ENCODE data around the gene AHR. TPM values are rescaled to one million over a fixed set of nuclear protein-coding genes. Genes with fewer than 3 reads are reported as not detected.

The AHR gene
- total RNA-seq, 1 experiment from 2014 or later, result 13.5 TPM

DNA sequence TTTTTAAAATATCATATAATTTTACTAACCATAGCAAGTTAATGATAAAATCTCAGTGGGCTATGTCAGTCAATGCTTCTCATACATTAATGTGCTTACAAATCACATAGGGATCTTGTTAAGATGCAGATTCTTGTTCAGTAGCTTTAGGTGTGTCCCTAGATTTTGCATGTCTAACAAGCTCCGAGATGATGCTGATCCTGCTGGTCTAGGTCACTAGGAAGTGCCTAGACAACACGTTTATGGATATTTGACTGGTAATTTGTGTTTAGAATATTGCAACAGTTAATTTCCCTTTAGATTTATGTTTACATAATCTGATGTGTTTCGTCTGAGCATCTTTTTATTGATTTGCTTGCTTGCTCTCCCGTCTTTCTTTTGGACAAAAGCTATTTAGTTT, 12.7 kb downstream of the AHR start:
- no peak overlapping the region for H3K27ac ChIP-seq (ENCODE audit: low read depth, low read length, poor library complexity, severe bottlenecking)
- no peaks in the 10 kb centered on the region for H3K9me3 ChIP-seq (ENCODE audit: low read depth, low read length, poor library complexity, severe bottlenecking)
- H3K4me3 ChIP-seq (ENCODE audit: low read depth, low read length, poor library complexity, severe bottlenecking), result no peak overlapping the region
- DNase-seq (ENCODE audit: low spot score), result no peak
- no TSS peak for BruUV-seq (replicated peaks)
- H3K4me1 ChIP-seq (ENCODE audit: insufficient read depth, low read length, poor library complexity, severe bottlenecking), result peaks cover 11% of the 10 kb centered on the region
- H3K36me3 ChIP-seq (ENCODE audit: insufficient read depth, low read length, poor library complexity, severe bottlenecking), result no peaks in the 10 kb centered on the region
- intact Hi-C loops (cut with micrococcal nuclease; ENCODE audit: unreplicated experiment), result no loop called here
- ChIA-PET CTCF (no interaction called here), POLR2A (ENCODE audit: low non-redundant PET) (no interaction called here)
- H3K27me3 ChIP-seq (replicated peaks; ENCODE audit: insufficient read depth, low read depth, low read length, poor library complexity), result no peaks in the 10 kb centered on the region
- no peak for TF ChIP-seq EZH2 (IDR thresholded peaks at IDR 0.05; ENCODE audit: borderline replicate concordance, low read depth, low read length, poor library complexity, severe bottlenecking)
- TF ChIP-seq, protein P1, sequence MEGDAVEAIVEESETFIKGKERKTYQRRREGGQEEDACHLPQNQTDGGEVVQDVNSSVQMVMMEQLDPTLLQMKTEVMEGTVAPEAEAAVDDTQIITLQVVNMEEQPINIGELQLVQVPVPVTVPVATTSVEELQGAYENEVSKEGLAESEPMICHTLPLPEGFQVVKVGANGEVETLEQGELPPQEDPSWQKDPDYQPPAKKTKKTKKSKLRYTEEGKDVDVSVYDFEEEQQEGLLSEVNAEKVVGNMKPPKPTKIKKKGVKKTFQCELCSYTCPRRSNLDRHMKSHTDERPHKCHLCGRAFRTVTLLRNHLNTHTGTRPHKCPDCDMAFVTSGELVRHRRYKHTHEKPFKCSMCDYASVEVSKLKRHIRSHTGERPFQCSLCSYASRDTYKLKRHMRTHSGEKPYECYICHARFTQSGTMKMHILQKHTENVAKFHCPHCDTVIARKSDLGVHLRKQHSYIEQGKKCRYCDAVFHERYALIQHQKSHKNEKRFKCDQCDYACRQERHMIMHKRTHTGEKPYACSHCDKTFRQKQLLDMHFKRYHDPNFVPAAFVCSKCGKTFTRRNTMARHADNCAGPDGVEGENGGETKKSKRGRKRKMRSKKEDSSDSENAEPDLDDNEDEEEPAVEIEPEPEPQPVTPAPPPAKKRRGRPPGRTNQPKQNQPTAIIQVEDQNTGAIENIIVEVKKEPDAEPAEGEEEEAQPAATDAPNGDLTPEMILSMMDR (conservative IDR thresholded peaks at IDR 0.05; ENCODE audit: low read depth, low read length), result no peak

DNA sequence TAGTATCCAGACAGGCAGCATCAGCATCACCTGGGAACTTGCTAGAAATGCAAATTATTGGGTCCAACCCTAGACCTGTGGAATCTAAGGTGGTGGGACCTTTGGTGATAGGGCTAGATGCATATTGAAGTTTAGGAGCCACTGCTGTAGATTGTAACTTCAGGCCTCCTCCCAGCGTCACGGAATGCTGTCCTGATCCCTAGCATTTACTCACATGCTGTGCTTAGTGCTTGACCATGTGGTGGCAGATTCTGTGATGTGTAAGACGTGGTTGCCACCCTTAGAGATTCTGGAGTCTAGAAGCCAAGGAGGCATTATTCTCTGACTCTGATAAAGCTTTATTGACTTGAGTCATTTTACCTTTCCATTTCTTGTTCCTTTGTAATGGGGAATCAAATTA, 13.5 kb downstream of the AHR start:
- Histone ChIP-seq H3K27ac (ENCODE audit: low read depth, low read length, poor library complexity, severe bottlenecking) (no peak overlapping the region), H3K4me3 (ENCODE audit: low read depth, low read length, poor library complexity, severe bottlenecking) (no peak overlapping the region), H3K4me1 (ENCODE audit: insufficient read depth, low read length, poor library complexity, severe bottlenecking) (peaks cover 11% of the 10 kb centered on the region), H3K36me3 (ENCODE audit: insufficient read depth, low read length, poor library complexity, severe bottlenecking) (no peaks in the 10 kb centered on the region), H3K9me3 (ENCODE audit: low read depth, low read length, poor library complexity, severe bottlenecking) (no peaks in the 10 kb centered on the region), H3K27me3 (replicated peaks; ENCODE audit: insufficient read depth, low read depth, low read length, poor library complexity) (no peaks in the 10 kb centered on the region)
- TF ChIP-seq, protein P1 (conservative IDR thresholded peaks at IDR 0.05; ENCODE audit: low read depth, low read length), result no peak
- DNase-seq (ENCODE audit: low spot score), result no peak
- no TSS peak for BruUV-seq (replicated peaks)
- POLR2A ChIA-PET (ENCODE audit: low non-redundant PET), result no interaction called here
- intact Hi-C loops (cut with micrococcal nuclease; ENCODE audit: unreplicated experiment), result no loop called here
- CTCF ChIA-PET, result no interaction called here

DNA sequence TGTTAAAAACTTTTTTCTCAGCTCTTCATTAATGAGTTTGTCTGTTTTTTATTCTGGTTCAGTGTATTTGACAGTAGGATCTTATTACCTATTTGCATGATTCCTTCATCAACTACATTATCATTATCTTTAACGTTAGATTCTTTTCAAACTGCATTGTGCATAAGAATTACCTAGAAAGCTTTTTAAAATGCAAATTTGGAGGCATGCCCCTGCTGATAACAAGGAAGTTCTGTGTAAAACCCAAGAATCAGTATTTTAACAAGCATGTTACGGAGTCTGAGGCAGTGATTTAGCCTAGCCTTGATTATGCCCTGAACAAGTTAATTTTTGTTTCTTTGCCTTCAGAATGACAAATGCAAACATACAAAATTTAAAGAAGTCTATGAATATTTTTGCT, 14.2 kb downstream of the AHR start:
- ChIA-PET POLR2A (ENCODE audit: low non-redundant PET) (no interaction called here), CTCF (no interaction called here)
- no peak overlapping the region for H3K27ac ChIP-seq (ENCODE audit: low read depth, low read length, poor library complexity, severe bottlenecking)
- intact Hi-C loops (cut with micrococcal nuclease; ENCODE audit: unreplicated experiment), result no loop called here
- TF ChIP-seq, protein P1 (conservative IDR thresholded peaks at IDR 0.05; ENCODE audit: low read depth, low read length), result no peak
- TF ChIP-seq EZH2 (IDR thresholded peaks at IDR 0.05; ENCODE audit: borderline replicate concordance, low read depth, low read length, poor library complexity, severe bottlenecking), result no peak
- H3K27me3 ChIP-seq (replicated peaks; ENCODE audit: insufficient read depth, low read depth, low read length, poor library complexity), result no peaks in the 10 kb centered on the region
- H3K36me3 ChIP-seq (ENCODE audit: insufficient read depth, low read length, poor library complexity, severe bottlenecking), result no peaks in the 10 kb centered on the region
- no TSS peak for BruUV-seq (replicated peaks)
- H3K9me3 ChIP-seq (ENCODE audit: low read depth, low read length, poor library complexity, severe bottlenecking), result no peaks in the 10 kb centered on the region
- H3K4me3 ChIP-seq (ENCODE audit: low read depth, low read length, poor library complexity, severe bottlenecking), result no peak overlapping the region
- H3K4me1 ChIP-seq (ENCODE audit: insufficient read depth, low read length, poor library complexity, severe bottlenecking), result peaks cover 11% of the 10 kb centered on the region
- no peak for DNase-seq (ENCODE audit: low spot score)
